Panc1 (cell line): Measurements from ENCODE around the gene KASH5.

Experiments
- POLR2AphosphoS5 ChIP-seq: IDR thresholded peaks from 2 replicates; pipeline ENCODE4 v1.6.1; 2012; ENCODE audit warnings: mild to moderate bottlenecking, low read depth, low read length, moderate library complexity
- SIN3A ChIP-seq: IDR thresholded peaks from 2 replicates; pipeline ENCODE4 v1.6.1; 2012; ENCODE audit warnings: low read depth, mild to moderate bottlenecking, low read length, moderate library complexity, borderline replicate concordance; ENCODE audit not compliant: insufficient read depth
- TCF7L2 ChIP-seq: IDR thresholded peaks from 2 replicates; pipeline ENCODE4 v1.6.1; 2011; ENCODE audit warnings: mild to moderate bottlenecking, low read depth, low read length, inconsistent platforms
- TF ChIP-seq, protein P1 (sequence below): fragments of 450-650 bp; IDR thresholded peaks from 2 replicates; pipeline ENCODE4 v1.5.1; 2017; ENCODE audit warnings: mild to moderate bottlenecking
- TF ChIP-seq, protein P2 (sequence below), 2 experiments: IDR thresholded peaks; 2 replicates each; pipeline ENCODE4 v1.6.1; 2011 to 2012; ENCODE audit warnings: low read depth in 2 of 2, control low read depth in 1 of 2, low read length in 1 of 2, mild to moderate bottlenecking in 1 of 2, moderate library complexity in 1 of 2; ENCODE audit not compliant: insufficient read depth in 1 of 2

DNA sequence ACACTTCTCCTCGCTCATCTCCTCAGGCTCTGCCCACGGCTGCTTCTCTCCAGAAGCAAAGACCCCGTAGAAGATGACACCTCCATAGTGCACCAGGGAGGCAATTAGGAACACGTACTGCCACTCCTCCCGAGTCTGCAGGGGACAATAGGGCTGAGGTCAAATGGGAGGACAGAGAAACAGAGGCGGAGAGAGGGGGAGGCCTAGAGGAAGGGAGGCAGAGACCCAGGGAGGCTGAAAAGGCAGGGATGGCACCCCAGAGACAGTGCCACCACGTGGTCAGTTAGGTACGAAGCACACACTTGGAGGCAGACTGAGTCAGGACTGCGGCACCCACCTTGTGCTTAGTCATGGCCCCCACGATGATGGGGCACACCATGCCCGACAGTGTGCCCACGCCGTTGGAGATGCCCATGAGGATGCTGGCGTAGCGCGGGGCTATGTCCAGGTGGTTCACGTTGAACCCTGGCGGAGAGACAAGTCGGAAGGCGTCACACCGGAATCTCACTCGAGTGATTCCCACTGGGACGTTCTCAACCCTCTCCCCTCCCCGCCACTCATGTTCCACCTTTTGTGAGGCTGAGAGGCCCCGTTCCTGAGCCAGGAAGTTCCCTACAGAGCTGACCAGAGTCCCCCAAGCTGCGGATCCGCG is 42.8 kb downstream of the KASH5 start:
- TF ChIP-seq, protein P1, sequence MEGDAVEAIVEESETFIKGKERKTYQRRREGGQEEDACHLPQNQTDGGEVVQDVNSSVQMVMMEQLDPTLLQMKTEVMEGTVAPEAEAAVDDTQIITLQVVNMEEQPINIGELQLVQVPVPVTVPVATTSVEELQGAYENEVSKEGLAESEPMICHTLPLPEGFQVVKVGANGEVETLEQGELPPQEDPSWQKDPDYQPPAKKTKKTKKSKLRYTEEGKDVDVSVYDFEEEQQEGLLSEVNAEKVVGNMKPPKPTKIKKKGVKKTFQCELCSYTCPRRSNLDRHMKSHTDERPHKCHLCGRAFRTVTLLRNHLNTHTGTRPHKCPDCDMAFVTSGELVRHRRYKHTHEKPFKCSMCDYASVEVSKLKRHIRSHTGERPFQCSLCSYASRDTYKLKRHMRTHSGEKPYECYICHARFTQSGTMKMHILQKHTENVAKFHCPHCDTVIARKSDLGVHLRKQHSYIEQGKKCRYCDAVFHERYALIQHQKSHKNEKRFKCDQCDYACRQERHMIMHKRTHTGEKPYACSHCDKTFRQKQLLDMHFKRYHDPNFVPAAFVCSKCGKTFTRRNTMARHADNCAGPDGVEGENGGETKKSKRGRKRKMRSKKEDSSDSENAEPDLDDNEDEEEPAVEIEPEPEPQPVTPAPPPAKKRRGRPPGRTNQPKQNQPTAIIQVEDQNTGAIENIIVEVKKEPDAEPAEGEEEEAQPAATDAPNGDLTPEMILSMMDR, result no peak; the same call in 1 of the 2 replicates
- TF ChIP-seq POLR2AphosphoS5, result no peak
- TF ChIP-seq, protein P2, sequence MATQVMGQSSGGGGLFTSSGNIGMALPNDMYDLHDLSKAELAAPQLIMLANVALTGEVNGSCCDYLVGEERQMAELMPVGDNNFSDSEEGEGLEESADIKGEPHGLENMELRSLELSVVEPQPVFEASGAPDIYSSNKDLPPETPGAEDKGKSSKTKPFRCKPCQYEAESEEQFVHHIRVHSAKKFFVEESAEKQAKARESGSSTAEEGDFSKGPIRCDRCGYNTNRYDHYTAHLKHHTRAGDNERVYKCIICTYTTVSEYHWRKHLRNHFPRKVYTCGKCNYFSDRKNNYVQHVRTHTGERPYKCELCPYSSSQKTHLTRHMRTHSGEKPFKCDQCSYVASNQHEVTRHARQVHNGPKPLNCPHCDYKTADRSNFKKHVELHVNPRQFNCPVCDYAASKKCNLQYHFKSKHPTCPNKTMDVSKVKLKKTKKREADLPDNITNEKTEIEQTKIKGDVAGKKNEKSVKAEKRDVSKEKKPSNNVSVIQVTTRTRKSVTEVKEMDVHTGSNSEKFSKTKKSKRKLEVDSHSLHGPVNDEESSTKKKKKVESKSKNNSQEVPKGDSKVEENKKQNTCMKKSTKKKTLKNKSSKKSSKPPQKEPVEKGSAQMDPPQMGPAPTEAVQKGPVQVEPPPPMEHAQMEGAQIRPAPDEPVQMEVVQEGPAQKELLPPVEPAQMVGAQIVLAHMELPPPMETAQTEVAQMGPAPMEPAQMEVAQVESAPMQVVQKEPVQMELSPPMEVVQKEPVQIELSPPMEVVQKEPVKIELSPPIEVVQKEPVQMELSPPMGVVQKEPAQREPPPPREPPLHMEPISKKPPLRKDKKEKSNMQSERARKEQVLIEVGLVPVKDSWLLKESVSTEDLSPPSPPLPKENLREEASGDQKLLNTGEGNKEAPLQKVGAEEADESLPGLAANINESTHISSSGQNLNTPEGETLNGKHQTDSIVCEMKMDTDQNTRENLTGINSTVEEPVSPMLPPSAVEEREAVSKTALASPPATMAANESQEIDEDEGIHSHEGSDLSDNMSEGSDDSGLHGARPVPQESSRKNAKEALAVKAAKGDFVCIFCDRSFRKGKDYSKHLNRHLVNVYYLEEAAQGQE (IDR thresholded peaks at IDR 0.05; ENCODE audit: insufficient read depth in 1 of 2, low read depth in 2 of 2, low read length in 1 of 2), result no peak
- no peak for TF ChIP-seq TCF7L2
- TF ChIP-seq SIN3A, result no peak
